Renal pelvis (tissue), 4 donors: Measurements from ENCODE around the gene CLDN9. TPM values are rescaled to one million over a fixed set of nuclear protein-coding genes. Genes with fewer than 3 reads are reported as not detected.

Experiments used
- DNase-seq: peaks from one replicate; pipeline ENCODE4 v3.0.0-alpha.2; 2013
- polyA plus RNA-seq, 3 donors: library from polyadenylated mRNA; unstranded; fragments of 120-200 nt; gene quantifications; one replicate each; pipeline ENCODE4 v1.2.1, GENCODE V29; 2013; ENCODE audit not compliant: insufficient read length in 3 of 3

CLDN9 gene
- polyA plus RNA-seq, 3 donors: 2.8 to 3.4 (median 3.1) TPM

DNA sequence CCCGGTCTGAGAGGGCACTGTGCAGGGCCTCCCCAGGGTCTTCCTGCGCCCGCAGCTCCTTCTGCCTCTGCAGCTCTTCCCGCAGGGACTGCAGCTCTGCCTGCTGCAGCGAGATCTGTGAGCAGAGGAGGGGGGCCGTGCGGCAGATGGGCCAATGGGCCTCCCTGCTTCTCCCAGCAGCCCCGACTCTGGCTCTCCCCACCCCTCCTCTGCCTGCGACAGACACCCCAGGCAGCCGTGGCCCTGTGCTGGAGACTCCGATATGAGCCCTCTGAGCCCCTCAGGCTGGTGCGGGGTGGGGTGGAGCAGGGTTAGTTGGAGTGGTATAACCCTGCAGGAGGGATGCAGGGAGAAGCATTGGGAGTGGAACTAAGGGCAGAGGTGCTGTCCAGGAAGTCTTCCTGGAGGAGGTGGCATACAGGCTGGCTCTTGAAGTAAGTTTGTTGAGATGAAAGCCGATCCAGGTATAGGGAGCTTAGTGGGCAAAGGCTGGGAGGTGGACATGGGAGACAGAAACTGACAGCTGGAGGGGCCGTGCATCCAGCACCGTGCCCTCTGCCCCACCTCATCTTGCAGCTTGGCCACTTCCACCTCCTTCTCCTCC is 16.1 kb downstream of the CLDN9 start:
- DNase-seq: no peak

DNA sequence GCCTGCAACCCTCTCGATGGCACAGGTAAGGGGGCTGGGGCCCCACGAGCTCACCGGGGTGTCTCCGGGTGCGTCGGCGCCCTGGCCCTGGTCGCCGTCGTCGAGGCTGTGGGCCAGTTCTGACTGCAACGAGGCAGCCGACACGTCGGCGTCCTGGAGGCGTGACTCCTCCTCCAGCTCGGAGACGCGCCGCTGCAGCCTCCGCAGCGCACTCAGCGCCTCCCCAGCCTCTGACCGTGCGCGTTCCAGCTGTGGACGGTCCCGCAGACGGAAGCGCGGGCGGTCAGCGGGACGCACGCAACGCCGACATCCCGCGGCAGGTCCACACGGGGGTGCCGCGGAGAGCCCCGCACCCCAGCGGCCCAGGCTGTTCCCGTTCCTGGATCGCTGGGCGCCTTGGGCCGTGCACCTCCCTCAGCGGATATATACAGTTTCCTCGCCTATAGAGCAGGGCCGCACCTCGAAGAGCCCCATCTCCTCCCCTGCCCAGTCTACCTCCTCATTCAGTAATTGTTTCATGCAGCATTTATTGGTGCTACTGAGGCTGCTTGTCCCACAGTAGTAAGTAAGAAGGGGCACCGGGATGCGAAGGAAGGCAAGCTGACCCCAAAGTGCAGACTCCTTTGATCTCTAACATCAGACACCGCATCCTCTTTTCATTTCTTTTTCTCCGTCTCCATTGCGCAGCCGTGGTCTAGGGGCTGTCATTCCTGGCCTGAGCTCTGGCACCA is 16.9 kb downstream of the CLDN9 start:
- no peak for DNase-seq

DNA sequence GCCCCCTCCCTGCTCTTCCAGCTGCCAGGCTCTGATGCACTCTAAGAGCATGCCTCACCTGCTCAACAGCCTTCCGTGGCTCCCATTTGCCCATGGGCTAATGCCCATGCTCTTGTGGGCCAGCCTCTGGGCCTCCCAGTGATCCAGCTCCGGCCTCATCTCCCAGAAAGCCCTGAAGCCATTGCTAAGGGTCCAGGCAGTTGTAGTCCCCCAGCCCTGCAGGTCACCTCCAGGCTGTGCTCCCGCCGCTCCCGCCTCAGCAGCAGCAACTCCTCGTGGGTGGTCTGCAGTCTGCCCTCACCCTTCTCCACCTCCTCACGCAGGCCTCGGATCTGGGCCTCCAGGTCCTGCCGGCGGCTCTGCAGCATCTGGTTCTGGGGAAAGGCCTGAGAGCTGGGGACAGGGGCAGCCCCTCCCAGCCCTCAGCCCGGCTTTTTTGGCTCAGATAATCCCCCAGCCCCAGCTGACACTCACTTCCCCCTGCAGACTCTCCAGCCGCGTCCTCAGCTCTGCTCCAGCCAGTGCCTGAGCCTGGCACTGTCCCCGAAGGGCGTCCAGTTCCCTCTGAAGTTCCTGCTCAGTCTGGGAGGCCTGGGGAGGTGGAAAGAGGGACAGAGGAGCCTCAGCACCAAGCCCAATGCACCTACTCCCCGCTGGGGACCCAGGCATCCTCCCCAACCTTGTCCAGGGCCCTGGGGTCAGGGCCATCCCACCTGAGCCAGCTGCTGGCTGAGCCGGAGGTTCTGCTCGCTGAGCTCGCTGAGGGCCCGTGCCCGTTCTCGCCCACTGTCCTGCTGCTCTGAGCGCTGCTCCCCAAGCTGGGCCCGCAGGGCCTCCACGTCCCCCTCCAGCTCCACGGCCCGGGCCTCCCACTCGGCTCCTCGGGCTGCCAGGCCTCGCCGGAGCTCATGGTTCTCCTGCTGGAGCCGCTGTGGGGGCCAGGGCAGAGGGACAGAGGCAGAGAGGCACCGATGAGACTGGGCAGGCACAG is 17.8 kb downstream of the CLDN9 start:
- no peak for DNase-seq

DNA sequence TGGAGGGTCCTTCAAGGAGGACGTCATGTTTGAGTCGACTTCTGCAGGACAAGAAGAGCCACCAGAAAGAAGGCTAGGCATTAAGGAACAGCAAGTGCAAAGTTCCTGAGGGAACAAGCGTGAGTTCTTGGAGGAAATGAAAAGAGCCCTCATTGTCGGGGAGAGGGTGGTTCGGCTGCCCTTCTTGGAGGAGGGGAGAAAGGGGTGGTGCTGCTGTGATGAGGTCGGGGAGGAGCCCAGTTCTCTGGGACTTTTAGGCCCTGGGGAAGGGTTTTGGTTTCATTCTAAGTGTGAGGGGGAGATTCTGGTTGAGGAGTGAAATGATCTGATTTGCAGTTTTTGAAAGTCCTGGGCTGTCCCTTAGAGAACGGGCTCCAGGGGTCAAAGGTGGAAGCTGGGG is 19.9 kb downstream of the CLDN9 start:
- DNase-seq: no peak

DNA sequence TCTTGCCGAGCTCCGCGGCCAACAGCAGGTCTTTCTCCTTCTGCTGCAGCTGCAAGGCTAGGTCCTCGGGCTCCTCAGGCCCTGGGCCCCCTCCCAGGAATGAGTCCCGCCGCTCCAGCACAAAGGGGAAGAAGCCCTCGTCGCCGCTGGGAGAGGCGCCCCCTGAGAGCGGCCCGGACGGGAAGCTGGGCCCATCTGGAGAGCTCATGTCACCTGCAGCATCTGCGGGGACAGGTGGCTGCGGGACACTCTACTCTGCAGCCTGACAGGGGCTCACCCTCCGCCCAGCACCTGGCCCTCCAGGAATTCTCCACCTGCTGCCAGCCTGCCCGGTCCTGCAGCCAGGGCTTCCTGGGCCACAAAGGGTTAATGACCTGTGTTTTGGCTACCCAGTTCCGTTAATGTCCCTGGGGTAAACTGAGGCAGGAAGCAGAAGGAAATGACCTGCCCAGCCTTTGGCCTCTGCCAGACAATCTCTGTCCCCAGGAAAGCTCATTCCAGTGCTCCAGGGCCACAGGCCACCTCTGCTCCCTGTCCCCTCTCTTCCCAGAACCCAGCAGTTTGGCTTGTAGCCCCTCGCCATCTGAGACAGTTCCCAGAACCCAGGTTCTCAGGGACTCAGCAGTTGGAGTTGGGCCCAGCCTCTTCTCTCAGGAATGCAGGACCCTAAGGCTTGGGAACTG is 22.7 kb downstream of the CLDN9 start:
- DNase-seq: no peak

DNA sequence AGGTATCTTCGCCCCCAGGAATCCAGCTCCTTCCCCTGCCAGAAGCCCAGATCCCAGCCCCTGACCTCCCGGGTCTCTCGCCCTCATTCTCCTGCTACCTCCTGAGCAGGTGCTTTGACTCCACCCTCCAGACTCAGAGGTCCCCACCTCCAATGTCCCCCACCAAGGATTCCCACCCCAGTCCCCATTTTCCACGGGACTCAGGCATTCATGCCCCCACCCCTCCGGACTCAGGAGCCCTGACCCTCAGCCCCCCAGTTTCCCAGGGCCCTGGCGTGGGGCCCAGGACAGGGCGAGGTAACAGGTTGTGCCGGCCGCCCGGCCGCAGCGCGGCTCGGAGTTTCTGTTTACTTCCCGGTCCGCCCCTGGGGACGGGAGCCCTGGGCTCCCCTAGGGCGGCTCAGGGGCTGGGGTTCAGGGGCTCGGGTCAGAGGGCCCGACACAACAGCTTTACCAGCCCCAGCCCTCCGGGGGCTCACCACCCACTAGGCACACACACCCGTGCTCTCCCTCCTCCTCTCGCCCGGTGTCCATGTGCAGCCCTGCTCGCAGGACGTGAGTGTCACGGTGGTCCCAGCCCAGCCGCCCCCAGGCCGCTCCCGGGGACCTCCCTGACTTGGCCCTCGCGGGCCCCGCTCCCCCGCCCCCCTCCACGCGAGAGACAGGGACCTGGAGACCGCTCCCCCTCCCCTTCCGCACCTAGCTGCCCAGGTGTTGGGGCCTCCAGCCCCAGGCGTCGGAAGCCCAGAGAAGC is 23.4 kb downstream of the CLDN9 start:
- DNase-seq: no peak

DNA sequence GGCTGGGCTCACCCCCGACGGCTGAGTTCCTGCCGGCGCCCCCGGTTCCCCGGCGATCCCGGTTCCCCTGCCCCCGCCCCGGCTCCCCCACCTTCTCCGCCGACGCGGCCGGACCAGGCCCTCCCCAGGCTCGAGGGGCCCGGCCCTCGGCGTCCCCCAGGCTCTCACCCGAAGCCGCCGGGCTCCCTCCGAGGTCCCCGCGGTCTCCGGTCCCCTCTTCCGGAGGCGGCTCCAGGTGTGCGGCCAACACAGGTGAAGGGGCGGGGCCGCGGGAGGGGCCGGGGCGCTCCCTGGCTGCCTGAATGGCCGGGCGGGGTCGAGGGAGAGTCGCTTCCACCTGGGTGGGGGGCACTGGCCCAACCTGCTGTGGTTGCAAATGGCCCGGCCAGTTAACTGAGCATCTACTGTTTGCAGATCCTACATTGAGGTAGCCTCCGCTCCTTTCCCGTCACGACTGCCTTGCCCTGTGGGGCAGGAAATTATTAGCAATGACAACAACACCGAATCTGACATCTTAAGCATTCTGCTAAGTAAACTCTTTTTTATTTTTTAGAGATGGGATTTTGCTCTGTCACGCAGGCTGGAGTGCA is 24.1 kb downstream of the CLDN9 start, which contains the start of gene BICDL2:
Gene BICDL2, minus strand, starts transcription at position 219 of the 590 bp plus-strand sequence. CDS start 1,448 bp downstream, outside the sequence.
- no peak for DNase-seq

DNA sequence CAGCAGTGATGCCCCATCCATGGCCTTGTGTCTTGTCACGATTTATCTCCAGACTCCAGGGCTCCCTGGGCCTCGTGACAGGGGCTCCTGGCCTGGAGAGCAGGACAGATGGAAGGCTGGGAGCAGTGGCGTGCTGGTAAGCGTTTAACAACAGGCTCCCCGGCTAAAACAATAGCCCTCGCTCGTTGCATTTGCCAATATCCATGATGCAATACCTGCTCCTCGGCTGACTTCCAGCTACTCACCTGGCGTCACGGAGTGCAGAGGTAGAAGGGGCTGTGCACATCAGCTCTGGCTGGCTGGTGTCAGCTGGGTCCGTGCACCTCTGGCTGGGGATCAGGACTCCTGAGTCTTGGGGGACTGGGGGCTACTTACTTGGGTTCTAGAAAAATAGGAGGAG is 25.5 kb downstream of the CLDN9 start:
- no peak for DNase-seq

DNA sequence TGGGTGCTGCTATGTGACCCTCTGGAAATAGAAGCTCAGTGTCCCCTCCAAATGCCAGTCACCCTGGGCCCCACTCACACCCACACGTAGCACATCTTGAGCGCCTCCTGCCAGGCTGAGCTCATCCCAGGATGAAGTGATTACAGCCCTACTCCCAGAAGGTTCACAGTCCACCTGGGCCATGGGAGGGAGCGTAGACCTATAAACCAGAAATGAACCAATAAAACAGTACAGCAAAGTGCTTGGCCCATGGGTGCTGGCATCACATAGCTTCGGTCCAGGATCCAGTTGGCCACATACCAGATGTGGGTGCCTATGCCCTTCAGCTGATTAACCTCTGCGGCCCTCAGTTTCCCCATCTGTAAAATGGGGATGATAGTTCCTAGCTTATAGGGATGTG is 26.2 kb downstream of the CLDN9 start:
- DNase-seq: no peak

DNA sequence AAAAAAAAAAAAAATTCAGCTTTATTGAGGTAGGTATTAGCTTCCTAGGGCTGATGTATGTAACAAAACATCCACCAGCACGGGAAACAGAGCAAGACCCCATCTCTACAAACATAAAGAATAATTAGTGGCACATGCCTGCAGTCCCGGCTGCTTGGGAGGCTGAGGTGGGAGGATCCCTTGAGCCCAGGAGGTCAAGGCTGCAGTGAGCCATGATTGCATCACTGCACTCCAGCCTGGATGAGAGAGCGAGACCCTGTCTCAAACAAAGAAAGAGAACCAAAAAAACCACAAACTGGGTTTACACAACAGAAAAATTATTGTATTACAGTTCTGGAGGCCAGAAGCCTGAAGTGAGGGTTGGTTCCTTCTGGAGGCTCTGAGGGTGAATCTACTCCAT is 29.7 kb downstream of the CLDN9 start:
- DNase-seq: no peak

DNA sequence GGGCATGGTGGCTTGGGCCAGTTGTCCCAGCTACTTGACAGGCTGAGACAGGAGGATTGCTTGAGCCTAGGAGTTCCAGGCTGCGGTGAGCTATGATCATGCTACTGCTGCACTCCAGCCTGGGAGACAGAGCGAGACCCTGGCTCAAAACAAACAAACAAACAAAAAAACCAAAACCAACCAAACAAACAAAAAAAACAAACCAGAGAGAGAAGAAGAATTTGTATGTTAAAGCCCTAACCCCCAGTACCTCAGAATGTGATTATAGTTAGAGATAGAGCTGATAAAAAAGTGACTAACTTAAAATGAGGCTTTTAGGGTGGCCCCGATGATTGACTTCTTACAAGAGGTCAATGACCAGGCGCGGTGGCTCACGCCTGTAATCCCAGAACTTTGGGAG is 32.0 kb downstream of the CLDN9 start:
- DNase-seq: no peak

DNA sequence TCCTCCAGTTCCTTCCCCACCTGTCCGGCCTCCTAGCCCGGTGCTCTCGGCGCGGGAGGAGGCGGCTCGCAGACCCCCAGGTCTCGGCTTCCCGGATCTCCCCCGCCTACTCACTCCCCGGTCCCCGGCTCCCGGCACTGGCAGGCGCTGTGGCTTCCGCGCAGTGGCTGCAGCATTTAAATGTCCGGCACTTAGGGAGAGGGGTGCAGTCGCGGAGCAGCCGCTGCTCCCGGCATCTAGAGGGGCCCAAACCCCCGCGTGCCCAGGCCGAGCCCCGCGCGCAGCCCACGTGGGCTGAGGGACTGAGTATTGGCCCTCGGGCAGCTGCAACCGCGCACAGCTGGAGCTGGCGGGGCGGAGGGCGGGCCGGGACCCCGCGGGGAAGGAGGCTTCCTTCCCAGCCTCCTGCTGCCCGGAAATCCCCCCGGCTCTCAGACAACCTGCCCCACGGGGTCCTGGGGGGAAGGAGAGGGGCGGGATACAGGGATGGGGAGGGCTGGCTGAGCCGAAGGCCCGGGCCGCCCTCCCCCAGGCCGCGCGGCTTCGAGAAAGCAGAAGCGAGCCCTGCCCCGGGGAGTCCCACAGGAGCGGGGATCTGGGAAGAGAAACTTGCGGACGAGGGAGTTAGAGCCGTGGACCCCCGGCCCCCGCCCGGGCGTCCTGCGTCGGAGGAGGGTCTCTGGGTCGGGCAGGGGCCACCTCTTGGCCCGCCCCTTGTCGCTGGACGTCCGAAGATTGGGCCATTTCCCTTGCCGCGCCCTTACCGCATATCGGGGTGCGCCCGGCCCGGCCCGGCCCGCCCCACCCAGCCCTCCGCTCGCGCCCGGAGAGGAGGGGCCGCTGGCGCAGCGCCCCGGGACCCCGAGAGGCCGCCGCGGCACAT is 33.3 kb downstream of the CLDN9 start, which contains the start of gene MMP25:
Gene MMP25, plus strand, starts transcription at position 804 of the 883 bp plus-strand sequence. CDS start 357 bp downstream, outside the sequence.
- no peak for DNase-seq

DNA sequence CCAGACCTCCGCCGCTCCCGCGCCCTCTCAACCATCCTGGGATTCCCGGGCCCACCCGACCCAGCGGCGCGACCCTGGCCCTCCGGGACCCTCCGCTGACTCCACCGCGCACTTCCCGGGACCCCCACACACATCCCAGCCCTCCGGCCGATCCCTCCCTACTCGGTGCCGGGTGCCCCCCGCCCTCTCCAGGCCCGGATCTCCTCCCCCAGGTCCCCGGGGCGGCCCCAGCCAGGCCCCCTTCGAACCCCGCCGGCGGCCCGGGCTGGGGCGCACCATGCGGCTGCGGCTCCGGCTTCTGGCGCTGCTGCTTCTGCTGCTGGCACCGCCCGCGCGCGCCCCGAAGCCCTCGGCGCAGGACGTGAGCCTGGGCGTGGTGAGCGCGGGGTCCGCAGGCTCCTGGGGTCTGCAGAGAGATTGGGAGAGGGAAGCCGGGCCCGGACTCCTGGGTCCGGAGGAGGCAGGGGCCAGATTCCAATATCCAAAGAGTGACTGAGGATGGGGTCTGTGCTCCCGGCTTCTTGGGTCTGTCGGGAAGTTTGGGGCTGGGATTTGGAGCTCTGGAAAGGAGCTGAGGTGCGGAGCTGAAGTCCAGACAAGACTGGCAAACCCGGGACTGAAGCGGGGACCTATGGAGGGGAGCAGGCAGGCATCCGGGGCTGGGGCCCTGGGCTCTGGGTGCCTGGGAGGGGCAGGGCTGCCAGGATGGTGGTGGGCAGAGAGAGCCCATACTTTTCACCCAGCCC is 34.1 kb downstream of the CLDN9 start:
- no peak for DNase-seq

DNA sequence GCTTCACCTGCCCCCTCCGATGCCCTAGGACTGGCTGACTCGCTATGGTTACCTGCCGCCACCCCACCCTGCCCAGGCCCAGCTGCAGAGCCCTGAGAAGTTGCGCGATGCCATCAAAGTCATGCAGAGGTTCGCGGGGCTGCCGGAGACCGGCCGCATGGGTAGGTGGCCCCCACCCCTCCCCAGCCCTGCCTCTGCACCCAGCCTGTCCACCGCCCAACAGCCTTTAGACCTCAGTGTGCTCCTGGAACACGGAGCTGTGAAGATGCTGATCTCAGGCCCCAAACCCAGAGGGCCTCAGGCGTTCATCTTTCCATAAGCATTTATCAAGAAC is 34.6 kb downstream of the CLDN9 start:
- no peak for DNase-seq

DNA sequence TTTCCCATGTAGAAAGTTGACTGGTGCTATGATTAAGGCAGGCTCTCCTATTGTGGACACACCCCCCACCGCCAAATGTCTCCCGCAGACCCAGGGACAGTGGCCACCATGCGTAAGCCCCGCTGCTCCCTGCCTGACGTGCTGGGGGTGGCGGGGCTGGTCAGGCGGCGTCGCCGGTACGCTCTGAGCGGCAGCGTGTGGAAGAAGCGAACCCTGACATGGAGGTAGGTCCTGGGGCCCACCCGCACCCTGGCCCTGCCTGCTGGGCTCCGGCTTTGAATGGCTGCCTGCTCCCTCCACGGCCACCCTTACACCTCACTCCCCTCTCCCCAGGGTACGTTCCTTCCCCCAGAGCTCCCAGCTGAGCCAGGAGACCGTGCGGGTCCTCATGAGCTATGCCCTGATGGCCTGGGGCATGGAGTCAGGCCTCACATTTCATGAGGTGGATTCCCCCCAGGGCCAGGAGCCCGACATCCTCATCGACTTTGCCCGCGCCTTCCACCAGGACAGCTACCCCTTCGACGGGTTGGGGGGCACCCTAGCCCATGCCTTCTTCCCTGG is 37.3 kb downstream of the CLDN9 start:
- no peak for DNase-seq

DNA sequence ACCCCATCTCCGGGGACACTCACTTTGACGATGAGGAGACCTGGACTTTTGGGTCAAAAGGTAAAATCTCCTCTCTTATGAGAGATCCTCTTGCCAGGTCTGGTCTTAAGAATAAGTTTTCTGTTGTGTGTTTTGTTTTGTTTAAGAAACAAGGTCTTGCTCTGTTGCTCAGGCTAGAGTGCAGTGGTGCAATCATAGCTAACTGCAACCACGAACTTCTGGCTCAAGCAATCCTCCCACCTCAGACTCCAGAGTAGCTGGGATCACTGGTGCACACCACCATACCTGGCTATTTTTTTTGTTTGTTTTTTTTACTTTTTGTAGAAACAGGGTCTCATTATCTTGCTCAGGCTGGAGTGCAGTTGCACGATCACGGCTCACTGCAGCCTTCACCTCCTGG is 37.8 kb downstream of the CLDN9 start:
- DNase-seq: no peak

DNA sequence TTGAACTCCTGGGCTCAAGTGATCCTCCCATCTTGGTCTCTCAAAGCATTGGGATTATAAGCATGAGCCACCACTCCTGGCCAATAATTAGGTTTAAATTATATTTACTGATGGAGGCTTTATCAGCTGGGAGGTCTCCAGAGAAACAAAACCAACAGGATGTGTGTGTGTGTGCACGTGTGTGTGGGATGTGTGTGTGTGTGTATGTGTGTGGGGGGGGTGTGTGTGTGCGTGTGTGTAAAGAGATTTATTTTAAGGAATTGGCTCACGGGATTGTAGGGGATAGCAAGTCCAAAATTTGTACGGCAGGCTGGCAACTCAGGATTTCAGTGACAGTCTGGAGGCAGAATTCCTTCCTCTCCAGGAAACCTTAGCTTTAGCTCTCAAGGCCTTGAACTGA is 38.3 kb downstream of the CLDN9 start:
- DNase-seq: no peak

DNA sequence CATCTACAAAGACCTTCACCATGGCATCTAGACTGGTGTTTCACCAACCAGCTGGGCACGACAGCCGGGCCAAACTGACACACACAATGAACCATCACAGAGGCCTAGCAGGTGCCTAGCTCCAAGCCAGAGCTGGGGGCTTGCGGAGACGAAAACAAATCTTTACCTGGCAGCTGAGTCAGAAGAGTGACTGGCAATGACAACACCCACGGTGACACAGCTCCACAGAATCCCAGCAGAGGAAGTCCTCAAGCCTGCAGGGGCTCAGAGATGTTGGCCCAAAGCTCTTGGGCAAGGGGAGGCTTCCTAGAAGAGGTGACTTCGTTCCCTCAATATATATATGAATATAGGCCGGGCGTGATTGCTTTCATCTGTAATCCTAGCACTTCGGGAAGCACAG is 38.8 kb downstream of the CLDN9 start:
- DNase-seq: no peak
